Activated CD8-positive, alpha-beta memory T cell treated with anti-CD3 and anti-CD28 coated beads for 1 hour (primary cell): ENCODE measurements around the gene EPC2.
"Not testable (repeated sequence)": the region's sequence is repeated elsewhere in the genome, so short reads cannot be mapped to it uniquely, and the experiment has no call there.

Source experiments
- DNase-seq, 2 donors: peaks; one replicate each; pipeline ENCODE4 v3.0.0-alpha.2; 2020; ENCODE audit warnings: low read depth in 1 of 2; ENCODE audit errors: extremely low read depth in 1 of 2

The EPC2 gene

DNA sequence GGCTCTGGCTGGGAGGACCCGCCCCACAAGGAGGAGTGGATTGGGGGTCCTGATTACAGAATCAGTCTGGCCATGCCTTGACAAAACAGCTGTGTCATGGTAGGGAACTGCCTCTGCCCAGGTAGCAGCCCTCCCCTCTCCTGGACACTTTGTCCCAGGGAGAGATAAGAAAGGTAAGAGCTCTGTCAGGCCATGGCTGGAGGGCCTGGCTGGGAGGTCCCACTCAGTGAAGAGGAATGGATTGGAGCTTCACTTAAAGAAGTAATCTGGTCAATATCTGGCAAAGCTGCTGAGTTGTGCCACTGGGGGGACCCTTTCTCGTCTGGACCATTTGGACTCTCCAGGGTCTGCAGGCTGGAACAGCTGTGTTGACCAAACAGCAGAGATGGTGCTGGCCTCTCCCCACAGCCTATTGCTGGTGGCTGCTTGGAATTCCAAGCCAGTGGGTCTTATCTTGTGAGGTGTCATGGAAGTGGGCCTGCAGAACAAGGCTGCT, 75.4 kb downstream of the EPC2 start:
- no peak for DNase-seq

DNA sequence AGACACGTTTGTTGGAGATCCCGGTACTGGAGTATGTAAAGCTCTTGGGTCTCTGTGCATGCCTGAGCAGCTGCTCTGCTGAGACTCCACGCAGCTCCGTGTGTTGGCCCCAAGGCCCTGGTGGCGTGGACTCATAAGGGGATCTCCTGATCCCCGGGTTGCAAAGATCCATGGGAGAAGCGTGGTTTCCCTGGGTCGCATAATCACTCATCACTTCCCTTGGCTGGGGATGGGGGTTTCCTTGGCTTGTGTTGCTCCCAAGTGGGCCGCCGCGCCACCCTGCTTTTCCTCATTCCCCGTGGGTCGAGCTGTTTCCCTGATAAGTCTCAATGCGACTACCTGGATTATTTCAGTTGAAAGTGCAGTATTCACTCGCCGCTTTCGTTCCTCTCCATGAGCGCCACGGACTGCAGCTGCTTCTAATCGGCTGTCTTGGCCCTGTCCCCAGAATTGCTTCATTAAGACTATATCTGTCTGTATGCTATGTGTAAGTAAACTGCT, 76.0 kb downstream of the EPC2 start:
- DNase-seq: no peak

DNA sequence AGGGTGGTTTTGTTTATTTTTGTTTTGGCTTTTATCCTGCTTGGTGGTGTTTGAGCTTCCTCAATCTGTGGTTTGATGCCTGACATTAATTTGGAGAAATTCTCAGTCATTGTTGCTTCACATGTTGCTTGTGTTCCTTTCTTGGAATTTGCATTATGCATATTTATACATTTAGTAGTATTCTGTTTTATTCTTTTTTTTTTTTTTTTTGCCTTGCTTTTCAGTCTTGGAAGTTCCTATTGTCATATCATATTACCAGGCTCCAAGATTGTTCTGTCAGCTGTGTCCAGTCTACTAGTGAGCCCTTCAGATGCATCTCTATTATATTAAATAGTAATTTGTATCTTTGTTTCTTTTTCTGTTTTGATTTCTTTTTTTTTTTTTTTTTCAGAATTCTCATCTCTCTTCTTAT, 77.0 kb downstream of the EPC2 start:
- no peak for DNase-seq

DNA sequence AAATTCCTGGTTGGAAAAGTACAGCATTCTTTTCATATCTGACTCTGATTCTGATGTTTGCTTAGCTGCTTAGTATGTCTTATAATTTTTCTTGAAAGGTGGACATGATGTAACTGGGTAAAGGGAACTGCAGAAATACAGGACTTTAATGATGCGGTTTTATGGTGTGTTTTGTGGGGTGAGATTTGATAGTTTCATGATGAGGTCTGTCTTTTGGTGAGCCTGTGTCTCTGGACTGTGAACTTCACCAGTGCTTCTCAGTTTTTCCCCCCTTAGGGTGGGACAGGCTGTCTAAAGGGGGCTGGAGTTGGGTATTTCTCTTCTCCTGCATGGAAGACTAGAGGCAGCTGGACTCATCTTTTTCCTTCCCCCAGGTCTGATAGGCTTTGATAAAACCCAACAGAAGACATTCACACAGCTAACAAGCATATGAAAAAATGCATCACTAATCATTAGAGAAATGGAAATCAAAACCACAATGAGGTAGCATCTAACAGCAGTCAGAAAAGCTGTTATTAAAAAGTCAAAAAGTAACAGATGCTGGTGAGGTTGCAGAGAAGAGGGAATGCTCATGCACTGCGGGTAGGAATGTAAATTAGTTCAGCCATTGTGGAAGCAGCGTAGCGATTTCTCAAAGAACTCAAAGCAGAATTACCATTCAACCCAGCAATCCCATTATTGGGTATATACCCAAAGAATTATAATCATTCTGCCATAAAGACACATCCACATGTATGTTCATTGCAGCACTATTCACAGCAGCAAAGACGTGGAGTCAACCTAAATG, 77.6 kb downstream of the EPC2 start:
- DNase-seq: no peak

DNA sequence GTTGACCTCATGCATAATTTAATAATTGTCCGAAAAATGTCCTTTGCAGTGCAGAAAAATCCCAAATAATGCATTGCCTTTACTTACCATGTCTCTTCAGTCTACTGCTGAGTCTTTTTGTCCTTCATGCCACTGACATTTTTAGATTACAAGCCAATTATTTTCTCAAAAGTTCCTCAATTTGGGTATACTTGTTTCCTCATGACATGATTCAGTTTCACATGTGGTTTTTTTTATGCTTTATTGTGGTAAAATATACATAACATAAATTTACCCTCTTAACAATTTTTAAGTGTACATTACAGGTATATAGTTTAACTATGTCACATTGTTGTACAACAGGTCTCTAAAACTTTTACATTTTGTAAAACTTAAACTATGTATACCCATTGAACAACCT, 81.0 kb downstream of the EPC2 start:
- no peak for DNase-seq

DNA sequence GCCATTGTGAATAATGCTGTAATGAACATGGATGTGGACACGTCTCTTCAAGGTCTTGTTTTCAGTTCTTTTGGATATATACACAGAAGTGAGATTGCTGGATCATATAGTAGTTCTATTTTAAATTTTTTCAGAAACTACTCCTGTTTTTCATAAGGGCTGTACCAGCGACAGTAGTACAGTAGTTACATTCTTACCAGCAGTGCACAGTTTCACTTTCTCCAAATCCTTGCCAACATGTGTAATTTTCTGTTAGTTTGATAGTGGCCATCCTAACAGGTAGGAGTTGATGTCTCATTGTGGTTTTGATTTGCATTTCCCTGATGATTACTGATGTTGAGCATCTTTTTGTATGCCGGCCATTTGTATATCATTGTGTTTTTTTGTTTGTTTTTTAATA, 81.7 kb downstream of the EPC2 start:
- no peak for DNase-seq

DNA sequence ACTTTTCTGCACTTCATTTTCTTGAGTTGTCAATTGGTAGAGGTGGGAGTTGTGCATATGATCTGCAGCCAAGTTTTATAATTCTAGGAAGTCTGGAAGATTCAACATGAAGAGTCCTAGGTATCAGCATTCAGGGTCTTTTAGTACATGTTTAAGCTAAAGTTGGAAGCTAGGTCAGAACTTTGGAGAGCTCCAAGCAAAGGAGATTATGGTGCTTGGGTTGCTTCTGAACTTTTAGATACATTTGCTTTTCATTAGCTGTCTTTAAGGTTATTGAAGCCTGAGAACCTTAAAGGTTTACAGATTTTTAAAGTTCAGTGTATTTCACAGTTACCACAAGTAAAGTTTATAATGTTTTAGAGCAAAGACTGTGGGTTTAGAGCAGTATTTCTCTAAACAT, 85.5 kb downstream of the EPC2 start:
- DNase-seq: no peak

DNA sequence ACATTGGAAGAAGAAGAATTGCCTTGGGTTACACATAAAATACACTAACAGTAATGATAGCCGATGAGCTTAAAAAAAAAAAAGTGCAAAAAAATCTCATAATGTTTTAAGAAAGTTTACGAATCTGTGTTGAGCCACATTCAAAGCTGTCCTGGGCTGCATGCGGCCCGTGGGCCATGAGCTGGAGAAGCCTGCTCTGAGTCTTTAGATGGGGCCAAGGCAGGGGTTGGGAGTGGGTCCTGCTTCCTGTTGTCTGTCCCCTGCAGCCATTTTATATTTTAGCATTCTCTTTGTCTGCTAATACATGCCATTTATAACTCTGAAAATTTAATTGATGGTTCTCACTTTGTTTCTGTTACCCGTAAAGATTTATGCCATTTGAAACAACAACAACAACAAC, 93.2 kb downstream of the EPC2 start:
- no peak for DNase-seq

DNA sequence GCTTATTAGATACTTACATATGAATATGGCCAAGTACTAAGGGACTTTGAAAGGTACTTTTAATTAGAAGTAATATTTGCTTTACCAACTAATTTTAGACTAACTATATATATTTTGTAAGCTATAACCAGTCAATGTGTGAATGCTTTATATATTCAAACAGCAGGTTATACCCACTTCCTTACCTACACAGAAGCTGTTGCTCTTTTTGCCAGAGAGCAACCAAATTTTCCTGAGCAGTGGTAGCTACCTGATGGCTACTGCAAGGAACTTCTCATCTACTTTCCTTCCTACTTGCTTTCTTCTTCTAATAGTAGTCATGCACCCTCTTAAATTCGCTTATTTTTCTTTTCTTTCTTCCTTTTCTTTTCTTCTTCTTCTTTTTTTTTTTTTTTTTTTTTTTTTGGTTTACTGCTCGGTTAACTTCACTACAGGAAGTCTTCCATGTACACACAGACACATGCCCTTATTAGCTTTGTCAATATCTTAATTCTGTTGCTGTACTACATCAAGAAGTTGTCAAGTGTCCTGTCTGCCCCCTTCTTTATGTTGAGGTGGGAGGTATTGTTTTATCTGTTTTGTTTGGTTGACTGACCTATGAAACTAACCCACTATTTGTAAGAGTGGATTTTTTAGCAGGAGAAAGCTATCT, 95.0 kb downstream of the EPC2 start:
- no peak for DNase-seq

DNA sequence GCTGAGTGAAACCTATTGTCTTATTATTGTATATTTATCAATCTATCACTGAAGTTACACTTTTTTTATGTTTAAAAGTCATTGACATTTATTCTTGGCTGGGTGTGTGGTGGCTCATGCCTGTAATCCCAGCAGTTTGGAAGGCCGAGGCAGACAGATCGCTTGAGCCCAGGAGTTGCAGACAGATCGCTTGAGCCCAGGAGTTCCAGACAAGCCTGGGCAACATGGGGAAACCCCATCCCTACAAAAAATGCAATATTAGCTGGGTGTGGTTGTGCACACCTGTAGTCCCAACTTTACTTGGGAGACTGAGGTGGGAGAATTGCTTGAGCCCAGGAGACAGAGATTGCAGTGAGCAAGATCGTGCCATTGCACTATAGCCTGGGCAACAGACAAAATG, 97.8 kb downstream of the EPC2 start:
- DNase-seq: no peak

DNA sequence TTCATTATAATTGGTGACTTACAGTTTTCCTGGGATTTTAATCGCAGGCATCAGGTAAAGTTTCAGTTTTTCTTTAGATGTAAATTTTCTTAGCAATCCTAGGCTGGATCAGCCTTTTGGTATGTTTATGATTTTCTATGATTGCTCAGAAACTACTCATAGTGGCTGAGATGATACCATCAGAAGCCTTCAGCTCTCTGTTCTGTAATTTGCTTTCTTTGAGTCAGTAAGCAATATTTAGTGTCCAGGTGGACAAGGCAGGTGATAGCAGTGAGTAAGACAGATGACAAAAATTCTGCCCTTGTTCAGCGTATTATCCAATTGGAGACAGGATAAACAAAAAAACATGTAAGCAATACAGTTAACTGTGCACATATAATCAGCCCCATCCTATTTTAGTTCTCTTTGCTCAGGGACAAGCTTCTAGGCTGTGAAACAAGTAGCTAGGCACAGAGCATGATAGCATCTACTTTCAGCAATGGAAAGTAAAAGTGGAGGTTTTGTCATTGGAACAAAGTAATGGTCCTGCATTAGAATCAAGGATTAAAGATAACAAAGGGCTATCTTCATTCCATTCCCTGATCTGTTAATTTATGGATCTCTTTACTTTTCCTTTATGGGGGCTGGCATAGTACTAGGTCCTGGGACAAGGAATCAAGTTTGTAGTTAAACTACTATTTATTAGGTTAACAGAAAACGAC, 100.8 kb downstream of the EPC2 start:
- DNase-seq: no peak

DNA sequence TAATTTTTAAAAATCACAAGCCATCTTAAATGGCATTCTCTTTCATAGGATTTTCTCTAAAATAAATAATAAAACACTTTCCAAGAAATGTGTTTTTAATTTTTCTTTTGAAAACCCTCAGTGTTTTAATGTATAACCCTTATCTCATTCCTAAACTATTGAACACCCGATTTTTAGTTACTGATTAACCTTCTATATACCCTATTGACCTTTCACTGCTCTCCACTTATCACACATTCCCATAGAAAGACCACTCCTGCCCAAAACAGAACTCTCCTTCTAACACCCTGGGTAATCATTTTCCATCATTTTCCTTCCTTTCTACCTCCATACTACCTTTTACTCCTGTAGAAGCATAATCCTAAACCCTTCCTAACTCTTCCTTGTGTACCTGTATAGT, 102.4 kb downstream of the EPC2 start:
- no peak for DNase-seq

DNA sequence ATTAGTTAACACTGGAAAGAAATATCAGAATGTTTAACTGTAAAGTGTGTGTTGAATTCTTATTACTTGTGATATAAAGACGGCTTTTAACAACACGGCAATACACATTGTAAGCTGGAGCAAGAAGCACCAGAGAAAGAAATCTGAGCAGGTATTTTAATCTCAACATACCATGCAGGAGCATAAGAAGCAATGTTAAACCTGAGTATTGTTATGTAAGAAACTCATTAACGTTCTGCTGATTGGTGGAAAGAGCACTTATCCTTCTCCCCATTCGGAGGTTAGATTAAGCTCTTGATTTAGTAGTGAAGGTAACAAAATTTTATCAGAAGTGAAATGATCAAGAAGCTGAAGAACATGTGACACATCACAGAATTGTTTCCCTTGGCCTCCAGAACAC, 107.4 kb downstream of the EPC2 start:
- no peak for DNase-seq

DNA sequence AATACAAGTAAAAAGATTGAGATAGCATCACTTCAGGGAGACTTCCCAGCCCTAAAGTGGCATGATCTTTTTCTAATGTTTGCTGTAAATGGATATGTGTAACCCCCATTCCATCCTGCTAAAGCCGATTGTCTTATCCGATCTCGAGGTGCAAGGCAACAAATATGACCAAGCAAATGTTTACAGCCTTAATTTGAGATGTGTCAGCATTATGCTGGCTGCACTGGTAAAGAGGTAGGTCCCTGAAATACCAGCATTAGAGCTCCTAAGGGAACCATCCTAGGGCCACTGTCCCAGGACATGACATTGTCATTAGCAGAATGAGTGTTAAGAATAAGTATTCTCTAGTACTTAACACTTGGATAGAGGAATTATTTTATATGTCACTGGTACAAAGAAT, 108.4 kb downstream of the EPC2 start:
- DNase-seq: no peak

DNA sequence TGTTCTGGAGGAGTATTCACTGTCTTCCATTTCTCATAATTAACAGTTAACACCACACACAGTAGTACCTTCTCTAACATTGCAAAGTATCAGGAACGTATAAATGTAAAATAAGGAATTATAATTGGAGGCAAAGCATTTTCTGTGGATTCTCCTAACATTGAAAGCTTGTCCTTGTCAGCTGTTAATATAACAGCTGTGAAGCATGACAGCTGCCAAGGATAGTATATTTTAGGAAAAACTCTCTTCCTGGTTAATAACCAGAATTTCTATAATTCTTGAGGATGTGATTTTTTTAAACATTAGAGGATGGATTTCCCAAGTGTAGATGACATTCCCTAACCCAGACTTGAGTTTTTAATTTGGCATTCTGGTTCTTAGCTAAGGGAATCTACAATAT, 110.3 kb downstream of the EPC2 start:
- DNase-seq: no peak

DNA sequence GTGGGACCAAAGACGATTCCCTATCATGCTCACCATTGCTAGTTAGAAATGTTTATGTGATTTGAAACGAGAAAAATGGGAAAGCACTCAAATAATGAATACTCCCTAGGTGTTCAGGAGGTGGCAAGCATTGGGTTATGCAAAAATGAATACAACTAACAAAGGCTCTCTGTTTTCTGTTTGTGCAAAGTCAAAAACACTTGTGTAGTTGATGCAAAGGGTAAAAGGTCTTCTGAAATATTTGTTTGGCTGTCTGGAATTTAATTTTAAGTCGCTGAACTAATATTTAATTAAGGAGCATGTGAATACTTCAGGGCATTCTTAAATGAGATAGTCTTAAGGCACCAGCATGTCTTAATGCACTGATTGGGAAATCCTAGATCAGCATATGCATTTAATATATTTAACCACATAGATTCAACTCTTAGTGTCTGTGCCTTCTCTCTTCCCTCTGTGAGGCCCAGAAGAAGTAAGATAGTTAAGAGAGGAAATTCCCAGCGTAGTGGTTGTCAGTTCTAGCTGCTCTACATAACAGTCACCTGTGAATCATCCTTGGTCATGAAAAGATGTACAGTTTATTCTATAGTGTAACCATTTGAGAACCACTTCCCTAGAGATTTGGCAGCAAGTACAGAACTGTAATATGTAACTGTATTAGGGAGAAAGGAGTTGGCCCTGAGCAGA, 111.9 kb downstream of the EPC2 start:
- no peak for DNase-seq

DNA sequence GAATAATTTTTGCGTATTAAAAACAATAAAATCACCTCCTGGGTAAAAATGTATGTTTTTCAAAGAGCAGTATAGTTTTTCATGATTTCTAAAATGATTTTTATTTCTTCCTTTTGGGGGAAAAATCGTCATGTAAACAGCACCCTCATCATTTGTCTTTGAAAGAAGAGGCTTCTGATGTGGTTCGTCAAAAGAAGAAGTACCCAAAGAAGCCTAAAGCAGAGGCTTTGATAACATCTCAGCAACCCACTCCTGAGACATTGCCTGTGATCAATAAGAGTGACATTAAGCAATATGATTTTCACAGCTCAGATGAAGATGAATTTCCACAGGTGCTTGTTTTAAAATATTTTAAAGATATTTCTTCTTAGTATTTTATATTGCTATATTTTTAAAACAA, 120.3 kb downstream of the EPC2 start:
- no peak for DNase-seq

DNA sequence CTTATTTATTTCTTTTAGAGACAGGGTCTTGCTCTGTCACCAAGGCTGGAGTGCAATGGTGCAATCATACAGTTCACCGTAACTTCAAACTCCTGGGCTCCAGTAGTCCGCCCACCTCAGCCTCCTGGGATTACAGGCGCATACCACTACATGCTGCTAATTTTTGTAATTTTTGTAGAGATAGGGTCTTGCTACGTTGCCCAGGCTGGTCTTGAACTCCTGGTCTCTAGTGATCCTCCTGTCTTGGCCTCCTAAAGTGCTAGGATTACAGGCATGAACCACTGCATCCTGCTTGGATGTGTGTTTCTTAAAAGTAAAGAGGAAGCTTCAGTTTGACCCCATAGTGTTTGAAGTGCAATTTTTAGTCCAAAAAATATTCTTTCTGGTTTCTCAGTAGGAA, 125.5 kb downstream of the EPC2 start:
- DNase-seq: no peak

DNA sequence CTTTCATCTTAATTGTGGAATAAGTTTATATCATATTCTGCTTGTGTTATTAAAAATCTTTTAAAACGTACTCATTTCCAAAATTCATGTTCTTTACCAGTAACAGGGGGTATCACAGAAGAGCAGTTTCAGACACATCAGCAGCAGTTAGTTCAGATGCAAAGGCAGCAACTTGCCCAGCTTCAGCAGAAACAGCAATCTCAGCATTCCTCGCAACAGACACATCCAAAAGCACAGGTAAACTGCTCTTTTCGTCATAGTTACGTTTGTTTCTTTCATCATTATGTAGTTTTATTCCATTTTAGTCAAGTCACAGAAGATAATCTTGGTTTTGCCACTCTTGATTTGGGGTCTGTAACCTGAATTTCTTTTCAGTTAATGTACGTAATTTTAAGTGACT, 137.0 kb downstream of the EPC2 start:
- no peak for DNase-seq

DNA sequence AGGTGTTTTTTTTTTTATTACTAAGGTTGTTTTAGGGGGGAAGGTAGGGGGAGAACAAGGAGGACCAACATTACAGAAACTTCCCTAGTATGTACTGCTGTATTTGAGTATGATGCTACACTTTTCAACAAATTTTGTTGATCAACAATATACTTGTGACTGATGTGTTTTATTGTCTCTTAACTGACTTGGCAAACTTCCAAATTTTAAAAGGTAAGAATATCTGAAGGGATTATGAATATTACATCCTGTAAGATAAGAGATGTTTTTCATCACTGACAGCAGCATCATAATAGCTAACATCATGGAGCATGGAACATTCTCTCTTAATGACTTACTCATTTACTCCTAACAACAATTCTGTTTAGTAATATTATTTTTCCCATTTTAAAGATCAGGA, 144.5 kb downstream of the EPC2 start:
- DNase-seq: no peak

DNA sequence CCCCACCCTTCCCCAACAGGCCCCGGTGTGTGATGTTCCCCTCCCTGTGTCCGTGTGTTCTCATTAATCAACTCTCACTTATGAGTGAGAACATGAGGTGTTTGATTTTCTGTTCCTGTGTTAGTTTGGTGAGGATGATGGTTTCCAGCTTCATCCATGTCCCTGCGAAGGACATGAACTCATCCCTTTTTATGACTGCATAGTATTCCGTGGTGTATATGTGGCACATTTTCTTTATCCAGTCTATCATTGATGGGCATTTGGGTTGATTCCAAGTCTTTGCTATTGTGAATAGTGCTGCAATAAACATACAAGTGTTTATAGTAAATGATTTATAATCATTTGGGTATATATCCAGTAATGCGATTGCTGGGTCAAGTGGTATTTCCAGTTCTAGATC, 145.6 kb downstream of the EPC2 start:
- DNase-seq: not testable (repeated sequence)
